ENCODE results near the gene OR11A1.

- no peak for TF ChIP-seq CTCF (IDR thresholded peaks at IDR 0.05)
- TF ChIP-seq POLR2A (IDR thresholded peaks at IDR 0.05) = no peak
Measured at GRCh38 chr6:29506446-29507067, 49.7 kb upstream of the OR11A1 start.

Data from thyroid gland (tissue), 4 donors.